WTC11 (cell line): ENCODE data around the gene ZNF3. TPM values are rescaled to one million over a fixed set of nuclear protein-coding genes. Genes with fewer than 3 reads are reported as not detected.

ENCODE experiments used
- ATAC-seq: fragments of 200-7000 bp; cut with Tn5 transposase; 2 replicates; pipeline ENCODE4 v1.10.0; 2021; ENCODE audit warnings: mild to moderate bottlenecking, moderate library complexity
- CTCF ChIA-PET: fragments of 300-600 bp; sonication (Branson Sonifier 250); formaldehyde crosslinking; loops from one replicate; lab custom pipeline; 2021; ENCODE audit warnings: antibody characterized with exemption; lab: Charles Lee
- POLR2A ChIA-PET: fragments of 350-600 bp; sonication (Branson Sonifier 250); formaldehyde crosslinking; loops from one replicate; lab custom pipeline; 2021; ENCODE audit warnings: antibody characterized with exemption; lab: Charles Lee
- DNase-seq: peaks from one replicate; pipeline ENCODE4 v3.0.0; 2021; ENCODE audit warnings: low spot score
- H3K27ac Mint-ChIP-seq: 2 replicates; pipeline ENCODE4 v1.8.0; 2021; ENCODE audit warnings: mixed read lengths
- H3K27me3 Mint-ChIP-seq: 2 replicates; pipeline ENCODE4 v1.8.0; 2021; ENCODE audit warnings: low read depth, mild to moderate bottlenecking, moderate library complexity, mixed read lengths
- H3K36me3 Mint-ChIP-seq: 2 replicates; pipeline ENCODE4 v1.8.0; 2021; ENCODE audit warnings: mixed read lengths
- H3K4me1 Mint-ChIP-seq: 2 replicates; pipeline ENCODE4 v1.8.0; 2022; ENCODE audit warnings: mixed read lengths
- H3K4me3 Mint-ChIP-seq: 2 replicates; pipeline ENCODE4 v1.8.0; 2021; ENCODE audit warnings: mild to moderate bottlenecking, moderate library complexity, mixed read lengths
- H3K9me3 Mint-ChIP-seq: 2 replicates; pipeline ENCODE4 v1.8.0; 2021; ENCODE audit warnings: mixed read lengths
- ARID4B ChIP-seq: sonication (generic); formaldehyde crosslinking; IDR thresholded peaks from 2 replicates; pipeline ENCODE4 v1.8.0; 2023; ENCODE audit warnings: missing genetic modification reagents, mild to moderate bottlenecking, borderline replicate concordance
- ATF1 ChIP-seq: sonication (generic); formaldehyde crosslinking; IDR thresholded peaks from 2 replicates; pipeline ENCODE4 v1.8.1; 2023; ENCODE audit warnings: mild to moderate bottlenecking, moderate library complexity, missing genetic modification reagents
- ATF3 ChIP-seq: sonication (generic); formaldehyde crosslinking; conservative IDR thresholded peaks from 2 replicates; pipeline ENCODE4 v1.8.1; 2022; ENCODE audit warnings: mild to moderate bottlenecking, missing genetic modification reagents
- CDX4 ChIP-seq: fragments of 250-450 bp; sonication (Bioruptor Pico); IDR thresholded peaks from 2 replicates; pipeline ENCODE4 v1.9.0; 2021; ENCODE audit warnings: moderate library complexity, mild to moderate bottlenecking, inconsistent platforms, borderline replicate concordance
- E2F1 ChIP-seq: sonication (generic); formaldehyde crosslinking; IDR thresholded peaks from 2 replicates; pipeline ENCODE4 v1.8.0; 2022; ENCODE audit warnings: mild to moderate bottlenecking, missing genetic modification reagents
- E2F5 ChIP-seq: sonication (generic); formaldehyde crosslinking; IDR thresholded peaks from 2 replicates; pipeline ENCODE4 v1.8.1; 2022; ENCODE audit warnings: mild to moderate bottlenecking, moderate library complexity, missing genetic modification reagents
- ESRRA ChIP-seq: sonication (generic); formaldehyde crosslinking; IDR thresholded peaks from 2 replicates; pipeline ENCODE4 v1.8.1; 2022; ENCODE audit warnings: mild to moderate bottlenecking, missing genetic modification reagents, borderline replicate concordance
- GTF2I ChIP-seq: fragments of 250-450 bp; sonication (Bioruptor Pico); conservative IDR thresholded peaks from 2 replicates; pipeline ENCODE4 v1.4.0; 2021; ENCODE audit warnings: mild to moderate bottlenecking
- HMGXB4 ChIP-seq: sonication (generic); formaldehyde crosslinking; IDR thresholded peaks from 2 replicates; pipeline ENCODE4 v1.8.1; 2023; ENCODE audit warnings: mild to moderate bottlenecking, moderate library complexity, missing genetic modification reagents
- KAT7 ChIP-seq: sonication (generic); formaldehyde crosslinking; IDR thresholded peaks from 2 replicates; pipeline ENCODE4 v1.8.1; 2023; ENCODE audit warnings: missing genetic modification reagents, mild to moderate bottlenecking, borderline replicate concordance
- NR3C1 ChIP-seq: sonication (generic); formaldehyde crosslinking; conservative IDR thresholded peaks from 2 replicates; pipeline ENCODE4 v1.8.1; 2023; ENCODE audit warnings: low read depth, mild to moderate bottlenecking, missing genetic modification reagents
- SMAD3 ChIP-seq: sonication (generic); formaldehyde crosslinking; IDR thresholded peaks from 2 replicates; pipeline ENCODE4 v1.8.0; 2022; ENCODE audit warnings: missing genetic modification reagents, mild to moderate bottlenecking, borderline replicate concordance
- TEAD1 ChIP-seq: sonication (generic); formaldehyde crosslinking; IDR thresholded peaks from 2 replicates; pipeline ENCODE4 v1.8.0; 2022; ENCODE audit warnings: mild to moderate bottlenecking, missing genetic modification reagents
- TEAD4 ChIP-seq: sonication (generic); formaldehyde crosslinking; IDR thresholded peaks from 2 replicates; pipeline ENCODE4 v1.8.0; 2022; ENCODE audit warnings: mild to moderate bottlenecking, missing genetic modification reagents
- USF2 ChIP-seq: sonication (generic); formaldehyde crosslinking; IDR thresholded peaks from 2 replicates; pipeline ENCODE4 v1.8.1; 2023; ENCODE audit warnings: mild to moderate bottlenecking, missing genetic modification reagents, moderate library complexity
- ZNF121 ChIP-seq: sonication (generic); formaldehyde crosslinking; IDR thresholded peaks from 2 replicates; pipeline ENCODE4 v1.8.0; 2023; ENCODE audit warnings: missing genetic modification reagents
- ZNF138 ChIP-seq: sonication (generic); formaldehyde crosslinking; conservative IDR thresholded peaks from 2 replicates; pipeline ENCODE4 v1.8.1; 2022; ENCODE audit warnings: mild to moderate bottlenecking, moderate library complexity, missing genetic modification reagents
- ZNF423 ChIP-seq: fragments of 250-450 bp; sonication (Bioruptor Pico); IDR thresholded peaks from 2 replicates; pipeline ENCODE4 v2.1.2; 2022; ENCODE audit warnings: mild to moderate bottlenecking, moderate library complexity
- total RNA-seq: library from RNA; stranded (reverse); gene quantifications from 3 replicates; pipeline ENCODE4 v1.2.3, GENCODE V29; 2021

Gene ZNF3
- total RNA-seq, 1 experiment from 2014 or later = 48.3 TPM

- H3K36me3 Mint-ChIP-seq = peaks cover 58% of the 10 kb centered on the region
- TF ChIP-seq USF2 (CRISPR knock-in tag) (no peak), HMGXB4 (CRISPR knock-in tag) (no peak), ATF1 (CRISPR knock-in tag) (no peak), E2F5 (no peak), ZNF423 (CRISPR knock-in tag) (no peak), TEAD1 (CRISPR knock-in tag) (no peak), ARID4B (no peak), ESRRA (CRISPR knock-in tag) (no peak)
- H3K27me3 Mint-ChIP-seq = no peaks in the 10 kb centered on the region
- no peak for DNase-seq
- no peak overlapping the region for H3K4me3 Mint-ChIP-seq
- H3K27ac Mint-ChIP-seq = no peak overlapping the region
- CTCF ChIA-PET = interaction anchor here (2.3 to 2.5 kb wide), 2 partner anchors 10 to 19 kb away, joined by 13 to 17 read pairs; partner anchors contain the start of genes AP4M1 and MCM7
- POLR2A ChIA-PET = interaction anchor here (1.3 to 2.8 kb wide), 2 partner anchors 10 to 14 kb away, joined by 4 to 17 read pairs; partner anchors contain the start of genes AP4M1 and MCM7
- no peaks in the 10 kb centered on the region for H3K9me3 Mint-ChIP-seq
- H3K4me1 Mint-ChIP-seq = no peaks in the 10 kb centered on the region
- ATAC-seq = no peak
Observed at GRCh38 chr7:100111156-100111555, 29.6 kb upstream of the ZNF3 start.

- ChIA-PET CTCF (no interaction called here), POLR2A (no interaction called here)
- H3K4me3 Mint-ChIP-seq = no peak overlapping the region
- no peaks in the 10 kb centered on the region for H3K27me3 Mint-ChIP-seq
- TF ChIP-seq GTF2I (CRISPR knock-in tag) (no peak), ZNF121 (CRISPR knock-in tag) (peak; percentile 20; the same call in 1 of the 2 replicates)
- ATAC-seq = peak; percentile 61
- H3K27ac Mint-ChIP-seq = no peak overlapping the region
- no peaks in the 10 kb centered on the region for H3K9me3 Mint-ChIP-seq
- H3K4me1 Mint-ChIP-seq = no peaks in the 10 kb centered on the region
- DNase-seq = no peak
- peaks cover 58% of the 10 kb centered on the region for H3K36me3 Mint-ChIP-seq
Observed at GRCh38 chr7:100109521-100110163, 28.1 kb upstream of the ZNF3 start.

- DNase-seq (no peak), ATAC-seq (no peak)
- no peaks in the 10 kb centered on the region for H3K27me3 Mint-ChIP-seq
- peaks cover 57% of the 10 kb centered on the region for H3K36me3 Mint-ChIP-seq
- ChIA-PET CTCF (no interaction called here), POLR2A (no interaction called here)
- no peaks in the 10 kb centered on the region; the same call in 1 of the 2 replicates for H3K4me1 Mint-ChIP-seq
- no peak overlapping the region; the same call in 1 of the 2 replicates for H3K27ac Mint-ChIP-seq
- no peaks in the 10 kb centered on the region for H3K9me3 Mint-ChIP-seq
- no peak overlapping the region for H3K4me3 Mint-ChIP-seq
- no peak for TF ChIP-seq E2F1 (CRISPR knock-in tag)
- no peak for TF ChIP-seq CDX4 (CRISPR knock-in tag)
- TF ChIP-seq KAT7 = no peak
- no peak for TF ChIP-seq SMAD3 (CRISPR knock-in tag)
- TF ChIP-seq NR3C1 (CRISPR knock-in tag) = no peak
- TF ChIP-seq ESRRA (CRISPR knock-in tag) = no peak
- TF ChIP-seq ATF3 (CRISPR knock-in tag) = no peak
- no peak for TF ChIP-seq TEAD4 (CRISPR knock-in tag)
- TF ChIP-seq ZNF138 (CRISPR knock-in tag) = no peak
Observed at GRCh38 chr7:100107890-100108289, 26.4 kb upstream of the ZNF3 start.
